Colonic mucosa (tissue), 4 donors: ENCODE data around the gene RHBDL1. TPM values are rescaled to one million over a fixed set of nuclear protein-coding genes. Genes with fewer than 3 reads are reported as not detected.
A peak's percentile ranks its signal among the peaks of the same experiment; 100 is the strongest.

Experiments used
- DNase-seq: peaks from one replicate; pipeline ENCODE4 v3.0.0-alpha.2; 2020
- H3K27ac ChIP-seq: fragments of 200-600 bp; one replicate; pipeline ENCODE4 v1.8.0; 2021
- H3K27me3 ChIP-seq: fragments of 200-600 bp; one replicate; pipeline ENCODE4 v1.8.0; 2021
- H3K36me3 ChIP-seq: fragments of 200-600 bp; one replicate; pipeline ENCODE4 v1.8.0; 2021
- H3K4me1 ChIP-seq: fragments of 200-600 bp; one replicate; pipeline ENCODE4 v1.8.0; 2021; ENCODE audit warnings: mild to moderate bottlenecking
- H3K4me3 ChIP-seq: fragments of 200-600 bp; one replicate; pipeline ENCODE4 v1.8.0; 2021
- H3K9ac ChIP-seq, 2 donors: one replicate each; pipeline ENCODE4 v1.7.0; 2013; ENCODE audit warnings: control low read depth in 2 of 2, low read depth in 2 of 2, low read length in 2 of 2
- H3K9me3 ChIP-seq: fragments of 200-600 bp; one replicate; pipeline ENCODE4 v1.8.0; 2021
- CTCF ChIP-seq: fragments of 200-600 bp; IDR thresholded peaks from one replicate; pipeline ENCODE4 v1.8.0; 2022; ENCODE audit warnings: antibody characterized with exemption, mild to moderate bottlenecking
- intact Hi-C: fragments of 100-400 bp; cut with DNase I; formaldehyde crosslinking; loops from one replicate; pipeline ENCODE4 v1.14.1; 2022
- total RNA-seq, 2 donors: library from RNA; stranded (reverse); fragmentation: NEBNext Ultra II Directional in 1 of 2; extraction: Animal tissue kit (Norgen Biotek cat#: 25700) in 1 of 2; gene quantifications; one replicate each; pipeline ENCODE4 v1.2.1, GENCODE V29; 2021
- donor health status: healthy.
- donor health status: DM: no; HTN: no; CAD: no.
- donor health status: DM: no; HTN: no; CAD: no.

The RHBDL1 gene
- total RNA-seq, 2 donors from 2014 or later, result 4.0 to 5.7 TPM

- H3K27me3 ChIP-seq, result no peaks in the 10 kb centered on the region
- peak within 1 kb of the TSS; percentile 77 to 85 for H3K9ac ChIP-seq
- DNase-seq, result peak; percentile 90
- TF ChIP-seq CTCF, result no peak
- peak within 1 kb of the TSS; percentile 90 for H3K27ac ChIP-seq
- H3K4me1 ChIP-seq, result peaks cover 41% of the 10 kb centered on the region
- intact Hi-C loops, result no loop called here
- H3K4me3 ChIP-seq, result peak within 1 kb of the TSS; percentile 71
- H3K9me3 ChIP-seq, result no peaks in the 10 kb centered on the region
- peaks cover 6% of the 10 kb centered on the region for H3K36me3 ChIP-seq
Observed at GRCh38 chr16:679814-680624, 4.5 kb downstream of the RHBDL1 start, which contains the start of gene STUB1. TSS of gene STUB1 (plus strand) at chr16:680410. CDS start at chr16:680526, 116 bp downstream.

- no peak for DNase-seq
- intact Hi-C loops, result no loop called here
- H3K36me3 ChIP-seq, result peaks cover 6% of the 10 kb centered on the region
- no peak for TF ChIP-seq CTCF
- H3K9ac ChIP-seq, result peak overlapping the region; percentile 77 to 85
- H3K27me3 ChIP-seq, result no peaks in the 10 kb centered on the region
- H3K27ac ChIP-seq, result peak overlapping the region; percentile 90
- H3K9me3 ChIP-seq, result no peaks in the 10 kb centered on the region
- peaks cover 41% of the 10 kb centered on the region for H3K4me1 ChIP-seq
- H3K4me3 ChIP-seq, result peak overlapping the region; percentile 71
Observed at GRCh38 chr16:680625-680945, 5.1 kb downstream of the RHBDL1 start.

GRCh38 chr16:680967-681745, 5.7 kb downstream of the RHBDL1 start:
- intact Hi-C loops, result no loop called here
- Histone ChIP-seq H3K9ac (peak overlapping the region; percentile 77 to 85), H3K36me3 (peaks cover 6% of the 10 kb centered on the region), H3K27me3 (no peaks in the 10 kb centered on the region), H3K4me3 (peak overlapping the region; percentile 71), H3K9me3 (no peaks in the 10 kb centered on the region), H3K4me1 (peaks cover 38% of the 10 kb centered on the region), H3K27ac (peak overlapping the region; percentile 90)
- TF ChIP-seq CTCF, result no peak
- DNase-seq, result peak; percentile 70

- no peak for DNase-seq
- H3K9ac ChIP-seq, result peak overlapping the region in 1 of 2 donors; percentile 85
- intact Hi-C loops, result no loop called here
- H3K27me3 ChIP-seq, result no peaks in the 10 kb centered on the region
- H3K36me3 ChIP-seq, result peaks cover 6% of the 10 kb centered on the region
- no peak overlapping the region for H3K27ac ChIP-seq
- peaks cover 36% of the 10 kb centered on the region for H3K4me1 ChIP-seq
- no peaks in the 10 kb centered on the region for H3K9me3 ChIP-seq
- H3K4me3 ChIP-seq, result no peak overlapping the region
- TF ChIP-seq CTCF, result no peak
Observed at GRCh38 chr16:681746-682427, 6.4 kb downstream of the RHBDL1 start.
